Aorta (tissue), 5 donors: ENCODE measurements around the gene CDH23. TPM values are rescaled to one million over a fixed set of nuclear protein-coding genes. Genes with fewer than 3 reads are reported as not detected.

Experiments
- ATAC-seq: fragments of 200-7000 bp; cut with Tn5 transposase; one replicate; pipeline ENCODE4 v1.9.1; 2022; ENCODE audit warnings: moderate library complexity; ENCODE audit not compliant: low FRiP score
- DNase-seq, 2 donors: peaks; one replicate each; pipeline ENCODE4 v3.0.0-alpha.2; 2020
- H3K27ac ChIP-seq, 2 donors: one replicate each; pipeline ENCODE4 v1.5.1; 2013; ENCODE audit warnings: low read length in 2 of 2, mild to moderate bottlenecking in 2 of 2, moderate library complexity in 2 of 2, control low read depth in 1 of 2, inconsistent platforms in 1 of 2, low read depth in 1 of 2
- H3K27me3 ChIP-seq, 2 donors: one replicate each; pipeline ENCODE4 v1.6.1; 2013; ENCODE audit warnings: control low read depth in 1 of 2, low read length in 1 of 2, mild to moderate bottlenecking in 1 of 2, moderate library complexity in 1 of 2; ENCODE audit not compliant: insufficient read depth in 2 of 2, control insufficient read depth in 1 of 2
- H3K36me3 ChIP-seq, 2 donors: one replicate each; pipeline ENCODE4 v1.6.1; 2013; ENCODE audit warnings: control low read depth in 1 of 2, low read length in 1 of 2, mild to moderate bottlenecking in 1 of 2; ENCODE audit not compliant: insufficient read depth in 2 of 2, control insufficient read depth in 1 of 2
- H3K4me1 ChIP-seq, 2 donors: one replicate each; pipeline ENCODE4 v1.6.1; 2013; ENCODE audit warnings: low read length in 2 of 2, control low read depth in 1 of 2, mild to moderate bottlenecking in 1 of 2, moderate library complexity in 1 of 2; ENCODE audit not compliant: insufficient read depth in 2 of 2, control insufficient read depth in 1 of 2
- H3K4me3 ChIP-seq, 2 donors: one replicate each; pipeline ENCODE4 v1.5.1; 2013; ENCODE audit warnings: low read length in 2 of 2, control low read depth in 1 of 2, mild to moderate bottlenecking in 1 of 2
- H3K9me3 ChIP-seq: one replicate; pipeline ENCODE4 v1.6.1; 2013; ENCODE audit warnings: mild to moderate bottlenecking, low read length; ENCODE audit not compliant: control insufficient read depth
- WGBS, 2 donors: extraction: QIAGEN DNeasy Blood & Tissue Kit; methylation state at CpG; one replicate each; pipeline ENCODE4 v1.1.7; 2013; 5-methylcytosine and 5-hydroxymethylcytosine counted together
- intact Hi-C, 2 donors: fragments of 100-400 bp; cut with DNase I; formaldehyde crosslinking; loops; one replicate each; pipeline versions ENCODE4 v1.14.2 to v1.15.0; 2022
- polyA plus RNA-seq, 2 donors: library from polyadenylated mRNA; stranded (reverse); fragments of 200-250 nt; gene quantifications; one replicate each; pipeline ENCODE4 v1.2.3, GENCODE V29; 2013
- total RNA-seq, 2 donors: library from RNA; stranded (reverse); fragmentation: NEBNext Ultra II Directional; extraction: Animal tissue kit (Norgen Biotek cat#: 25700); gene quantifications; one replicate each; pipeline ENCODE4 v1.2.1, GENCODE V29; 2021
- donor health status: healthy with polysubstance abuse.
- donor health status: Bipolar disorder and iron deficiency.
- donor health status: DM: no; HTN: no; CAD: no.
- donor health status: DM: no; HTN: no; CAD: no.
- donor health status: DM: yes; HTN: yes; CAD: no.

CDH23 gene
- total and polyA plus RNA-seq, 4 donors: 0.50 to 16.6 (median 7.3) TPM

GRCh38 chr10:71399946-71400345 is 3.2 kb downstream of the CDH23 start:
- H3K27ac ChIP-seq: no peak overlapping the region
- H3K9me3 ChIP-seq: no peaks in the 10 kb centered on the region
- 88 to 91% methylated on average over 5 of the region's 5 CpGs for WGBS, 2 donors
- ATAC-seq (no peak), DNase-seq (no peak)
- no peaks in the 10 kb centered on the region for H3K27me3 ChIP-seq
- no peak overlapping the region for H3K4me3 ChIP-seq
- intact Hi-C loops: loop anchor here in 1 of 2 donors (10.0 kb wide), 1 partner anchor 225 kb away; no protein-coding TSS in a partner anchor
- H3K4me1 ChIP-seq: no peaks in the 10 kb centered on the region
- no peaks in the 10 kb centered on the region for H3K36me3 ChIP-seq

- ATAC-seq (no peak), DNase-seq (no peak)
- Histone ChIP-seq H3K9me3 (no peaks in the 10 kb centered on the region), H3K27me3 (no peaks in the 10 kb centered on the region), H3K27ac (no peak overlapping the region), H3K4me3 (no peak overlapping the region), H3K4me1 (no peaks in the 10 kb centered on the region), H3K36me3 (no peaks in the 10 kb centered on the region)
- intact Hi-C loops: no loop called here
- 94 to 95% methylated on average over 7 of the region's 7 CpGs for WGBS, 2 donors
Observed at GRCh38 chr10:71401056-71401455, 4.3 kb downstream of the CDH23 start.

- Histone ChIP-seq H3K27ac (no peak overlapping the region), H3K4me1 (no peaks in the 10 kb centered on the region), H3K36me3 (no peaks in the 10 kb centered on the region), H3K27me3 (no peaks in the 10 kb centered on the region), H3K4me3 (no peak overlapping the region), H3K9me3 (no peaks in the 10 kb centered on the region)
- intact Hi-C loops: no loop called here
- WGBS, 2 donors: 95% methylated on average over 7 of the region's 7 CpGs
- DNase-seq (no peak), ATAC-seq (no peak)
Observed at GRCh38 chr10:71402005-71402404, 5.3 kb downstream of the CDH23 start.

GRCh38 chr10:71404503-71405295 is 8.0 kb downstream of the CDH23 start:
- H3K9me3 ChIP-seq: no peaks in the 10 kb centered on the region
- H3K36me3 ChIP-seq: no peaks in the 10 kb centered on the region
- H3K4me1 ChIP-seq: no peaks in the 10 kb centered on the region
- no peaks in the 10 kb centered on the region for H3K27me3 ChIP-seq
- H3K27ac ChIP-seq: no peak overlapping the region
- intact Hi-C loops: no loop called here
- ATAC-seq (no peak), DNase-seq (no peak)
- 53 to 62% methylated on average over 13 of the region's 13 CpGs for WGBS, 2 donors
- no peak overlapping the region for H3K4me3 ChIP-seq

- DNase-seq (no peak), ATAC-seq (no peak)
- Histone ChIP-seq H3K36me3 (no peaks in the 10 kb centered on the region), H3K27me3 (no peaks in the 10 kb centered on the region), H3K4me3 (no peak overlapping the region), H3K4me1 (no peaks in the 10 kb centered on the region), H3K9me3 (peaks cover 3% of the 10 kb centered on the region), H3K27ac (no peak overlapping the region)
- 98 to 99% methylated on average over 3 of the region's 3 CpGs for WGBS, 2 donors
- intact Hi-C loops: no loop called here
Observed at GRCh38 chr10:71406878-71407277, 10.2 kb downstream of the CDH23 start.

GRCh38 chr10:71408436-71409225 is 11.9 kb downstream of the CDH23 start:
- Histone ChIP-seq H3K4me1 (no peaks in the 10 kb centered on the region), H3K27me3 (no peaks in the 10 kb centered on the region), H3K9me3 (peaks cover 3% of the 10 kb centered on the region), H3K27ac (no peak overlapping the region), H3K4me3 (no peak overlapping the region), H3K36me3 (no peaks in the 10 kb centered on the region)
- ATAC-seq: no peak
- 79 to 84% methylated on average over 9 of the region's 9 CpGs for WGBS, 2 donors
- intact Hi-C loops: no loop called here
- no peak for DNase-seq

GRCh38 chr10:71409516-71410104 is 12.9 kb downstream of the CDH23 start:
- no peak overlapping the region for H3K4me3 ChIP-seq
- DNase-seq (no peak), ATAC-seq (no peak)
- H3K36me3 ChIP-seq: no peaks in the 10 kb centered on the region
- peaks cover 3% of the 10 kb centered on the region for H3K9me3 ChIP-seq
- WGBS, 2 donors: 59 to 64% methylated on average over 3 of the region's 3 CpGs
- H3K27ac ChIP-seq: no peak overlapping the region
- intact Hi-C loops: no loop called here
- no peaks in the 10 kb centered on the region for H3K4me1 ChIP-seq
- H3K27me3 ChIP-seq: no peaks in the 10 kb centered on the region

GRCh38 chr10:71413581-71413980 is 16.9 kb downstream of the CDH23 start:
- no peaks in the 10 kb centered on the region for H3K27me3 ChIP-seq
- ATAC-seq: no peak
- H3K9me3 ChIP-seq: peaks cover 7% of the 10 kb centered on the region
- H3K36me3 ChIP-seq: no peaks in the 10 kb centered on the region
- H3K27ac ChIP-seq: no peak overlapping the region
- no peak for DNase-seq
- intact Hi-C loops: no loop called here
- H3K4me3 ChIP-seq: no peak overlapping the region
- no peaks in the 10 kb centered on the region for H3K4me1 ChIP-seq
